NCI-H82 treated with DMSO at 0.1 percent for 48 hours (cell line): ENCODE data around the gene BCL2L1.

Experiments used
- DNase-seq: peaks from one replicate; lab custom pipeline; 2025; ENCODE audit not compliant: unreplicated experiment; lab: John Stamatoyannopoulos, UW

Gene BCL2L1

GRCh38 chr20:31710423-31711108 lies 12.1 kb downstream of the BCL2L1 start:
- no peak for DNase-seq

GRCh38 chr20:31709939-31710338 lies 12.7 kb downstream of the BCL2L1 start:
- DNase-seq, result peak; percentile 54

- no peak for DNase-seq
These were observed 13.7 kb downstream of the BCL2L1 start for GRCh38 chr20:31708736-31709534.

- DNase-seq, result peak; percentile 87
These were observed 14.5 kb downstream of the BCL2L1 start for GRCh38 chr20:31707994-31708735.

- no peak for DNase-seq
These were observed 15.4 kb downstream of the BCL2L1 start for GRCh38 chr20:31707258-31707615.

- DNase-seq, result no peak
These were observed 15.9 kb downstream of the BCL2L1 start for GRCh38 chr20:31706607-31707257.

- no peak for DNase-seq
These were observed 16.8 kb downstream of the BCL2L1 start for GRCh38 chr20:31705598-31706597.

- DNase-seq, result no peak
These were observed 17.5 kb downstream of the BCL2L1 start for GRCh38 chr20:31705191-31705590.

GRCh38 chr20:31704225-31705119 lies 18.2 kb downstream of the BCL2L1 start:
- DNase-seq, result no peak

- DNase-seq, result no peak
These were observed 21.1 kb downstream of the BCL2L1 start for GRCh38 chr20:31701591-31701990.

- DNase-seq, result no peak
These were observed 21.9 kb downstream of the BCL2L1 start for GRCh38 chr20:31700747-31701146.

- DNase-seq, result no peak
These were observed 22.6 kb downstream of the BCL2L1 start for GRCh38 chr20:31699801-31700728.

GRCh38 chr20:31698803-31699718 lies 23.6 kb downstream of the BCL2L1 start:
- no peak for DNase-seq

GRCh38 chr20:31698243-31698802 lies 24.3 kb downstream of the BCL2L1 start:
- DNase-seq, result no peak

GRCh38 chr20:31695849-31696804 lies 26.5 kb downstream of the BCL2L1 start:
- no peak for DNase-seq
